Putamen (tissue), 1 donor: ENCODE data around the gene SLC6A6.

Experiments
- DNase-seq: peaks from one replicate; pipeline ENCODE4 v3.0.0-alpha.2; 2016; ENCODE audit warnings: low spot score

SLC6A6 gene

GRCh38 chr3:14522129-14522691 lies 119.8 kb downstream of the SLC6A6 start:
- DNase-seq: no peak

- DNase-seq: no peak
Measured at GRCh38 chr3:14522768-14523167, 120.4 kb downstream of the SLC6A6 start.

- DNase-seq: no peak
Measured at GRCh38 chr3:14523792-14524191, 121.4 kb downstream of the SLC6A6 start.

GRCh38 chr3:14524311-14524711 lies 121.9 kb downstream of the SLC6A6 start:
- DNase-seq: no peak

- no peak for DNase-seq
Measured at GRCh38 chr3:14524920-14525660, 122.7 kb downstream of the SLC6A6 start.

GRCh38 chr3:14525685-14526631 lies 123.6 kb downstream of the SLC6A6 start:
- DNase-seq: no peak

GRCh38 chr3:14528081-14528480 lies 125.7 kb downstream of the SLC6A6 start:
- DNase-seq: no peak

GRCh38 chr3:14531856-14532395 lies 129.5 kb downstream of the SLC6A6 start:
- no peak for DNase-seq

- DNase-seq: no peak
Measured at GRCh38 chr3:14532691-14533456, 130.5 kb downstream of the SLC6A6 start.

- DNase-seq: no peak
Measured at GRCh38 chr3:14533457-14533958, 131.1 kb downstream of the SLC6A6 start.

- no peak for DNase-seq
Measured at GRCh38 chr3:14534516-14535191, 132.2 kb downstream of the SLC6A6 start.

- no peak for DNase-seq
Measured at GRCh38 chr3:14535616-14536015, 133.2 kb downstream of the SLC6A6 start.

GRCh38 chr3:14536055-14536815 lies 133.8 kb downstream of the SLC6A6 start:
- no peak for DNase-seq

- DNase-seq: no peak
Measured at GRCh38 chr3:14536837-14537589, 134.6 kb downstream of the SLC6A6 start.

- no peak for DNase-seq
Measured at GRCh38 chr3:14537590-14538450, 135.4 kb downstream of the SLC6A6 start.

GRCh38 chr3:14538451-14539088 lies 136.2 kb downstream of the SLC6A6 start:
- DNase-seq: no peak
